Choroid plexus epithelial cell (primary cell): ENCODE measurements around the gene SPG11.

Experiments used
- DNase-seq: peaks from one replicate; pipeline ENCODE4 v3.0.0-alpha.2; 2010; ENCODE audit warnings: low read depth
- H3K4me3 ChIP-seq: 2 replicates; pipeline ENCODE4 v1.5.1; 2011; ENCODE audit warnings: low read depth, mild to moderate bottlenecking, control low read depth, low read length, moderate library complexity
- CTCF ChIP-seq: conservative IDR thresholded peaks from 2 replicates; pipeline ENCODE4 v1.5.1; 2011; ENCODE audit warnings: low read depth, mild to moderate bottlenecking, control low read depth, inconsistent platforms, low read length, moderate library complexity

SPG11 gene

GRCh38 chr15:44525018-44525417 lies 138.4 kb downstream of the SPG11 start:
- no peak for DNase-seq
- H3K4me3 ChIP-seq: no peak overlapping the region
- no peak for TF ChIP-seq CTCF

- no peak overlapping the region for H3K4me3 ChIP-seq
- no peak for DNase-seq
- TF ChIP-seq CTCF: no peak
Observed at GRCh38 chr15:44519537-44519936, 143.9 kb downstream of the SPG11 start.

GRCh38 chr15:44516436-44516835 lies 147.0 kb downstream of the SPG11 start:
- no peak for DNase-seq
- no peak overlapping the region for H3K4me3 ChIP-seq
- no peak for TF ChIP-seq CTCF
